Activated CD4-positive, alpha-beta memory T cell treated with anti-CD3 and anti-CD28 coated beads, Interleukin-2, amount 10 ng/mL, durations not matched to agents 7 days and 5 days (primary cell): Measurements from ENCODE around the gene STARD3. TPM values are rescaled to one million over a fixed set of nuclear protein-coding genes. Genes with fewer than 3 reads are reported as not detected.

Experiments
- CTCF ChIA-PET: fragments of 350-600 bp; sonication (Branson Sonifier 250); formaldehyde crosslinking; loops from one replicate; lab custom pipeline; 2021; ENCODE audit warnings: antibody characterized with exemption, inconsistent platforms; lab: Charles Lee
- POLR2A ChIA-PET: fragments of 350-600 bp; sonication (Branson Sonifier 250); formaldehyde crosslinking; loops from one replicate; lab custom pipeline; 2021; ENCODE audit warnings: antibody characterized with exemption; lab: Charles Lee
- DNase-seq: peaks from one replicate; pipeline ENCODE4 v3.0.0-alpha.2; 2020
- H3K27ac Mint-ChIP-seq: one replicate; pipeline ENCODE4 v1.8.0; 2021; ENCODE audit warnings: mild to moderate bottlenecking, mixed read lengths
- H3K27me3 Mint-ChIP-seq: one replicate; pipeline ENCODE4 v1.8.0; 2021; ENCODE audit warnings: mixed read lengths
- H3K36me3 Mint-ChIP-seq: one replicate; pipeline ENCODE4 v1.8.0; 2021; ENCODE audit warnings: low read depth, mixed read lengths
- H3K4me1 Mint-ChIP-seq: one replicate; pipeline ENCODE4 v1.8.0; 2021; ENCODE audit warnings: mixed read lengths
- H3K4me3 Mint-ChIP-seq: one replicate; pipeline ENCODE4 v1.8.0; 2021; ENCODE audit warnings: mild to moderate bottlenecking, mixed read lengths
- H3K9me3 Mint-ChIP-seq: one replicate; pipeline ENCODE4 v1.8.0; 2021; ENCODE audit warnings: mixed read lengths
- total RNA-seq, 2 experiments: library from RNA; stranded (reverse); gene quantifications; one replicate each; pipeline ENCODE4 v1.2.3, GENCODE V29; 2021

The STARD3 gene
- total RNA-seq, 2 experiments from 2014 or later, result 72.0 to 73.7 TPM

DNA sequence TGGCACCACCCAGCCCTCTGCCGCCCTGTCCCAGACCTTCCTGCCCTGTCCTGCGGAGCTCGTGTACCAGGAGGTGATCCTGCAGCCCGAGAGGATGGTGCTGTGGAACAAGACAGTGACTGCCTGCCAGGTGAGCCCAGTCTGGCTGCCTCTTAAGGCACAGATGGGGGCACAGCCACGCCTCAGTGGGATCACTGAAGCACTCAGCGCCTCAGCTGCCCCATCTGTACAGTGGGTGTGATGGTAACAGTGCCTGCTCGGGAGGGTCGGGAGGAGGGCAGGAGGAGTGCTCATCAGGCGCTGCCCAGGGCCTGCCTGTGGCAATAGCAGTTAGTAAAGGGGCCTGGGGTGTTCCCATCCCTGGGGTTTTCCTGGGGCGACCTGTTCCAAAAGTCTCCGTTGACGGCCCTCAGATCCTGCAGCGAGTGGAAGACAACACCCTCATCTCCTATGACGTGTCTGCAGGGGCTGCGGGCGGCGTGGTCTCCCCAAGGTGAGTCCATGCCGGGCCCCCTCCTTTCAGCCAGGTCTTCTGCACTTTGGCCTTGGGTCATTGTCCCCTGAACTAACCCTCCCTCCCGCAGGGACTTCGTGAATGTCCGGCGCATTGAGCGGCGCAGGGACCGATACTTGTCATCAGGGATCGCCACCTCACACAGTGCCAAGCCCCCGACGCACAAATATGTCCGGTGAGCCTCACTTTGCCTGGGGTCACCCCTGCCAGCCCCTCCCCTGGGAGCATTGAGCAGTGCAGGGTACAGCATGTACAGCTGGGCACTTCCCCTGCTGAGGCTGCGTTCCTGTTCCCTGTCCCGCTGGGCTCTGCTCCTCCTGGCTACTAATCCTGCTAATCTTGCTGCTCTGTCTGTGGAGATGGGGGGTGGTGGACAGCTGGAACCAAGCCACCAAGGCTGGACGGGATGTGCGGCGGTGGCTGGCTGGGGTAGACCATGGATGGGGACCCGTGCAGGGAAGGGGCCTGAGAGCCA lies 23.7 kb downstream of the STARD3 start:
- DNase-seq, result no peak
- ChIA-PET POLR2A (no interaction called here), CTCF (no interaction called here)
- Mint-ChIP-seq H3K9me3 (no peaks in the 10 kb centered on the region), H3K36me3 (peaks cover 18% of the 10 kb centered on the region), H3K4me3 (no peak overlapping the region), H3K27me3 (peaks cover 1% of the 10 kb centered on the region), H3K4me1 (no peaks in the 10 kb centered on the region), H3K27ac (no peak overlapping the region)

DNA sequence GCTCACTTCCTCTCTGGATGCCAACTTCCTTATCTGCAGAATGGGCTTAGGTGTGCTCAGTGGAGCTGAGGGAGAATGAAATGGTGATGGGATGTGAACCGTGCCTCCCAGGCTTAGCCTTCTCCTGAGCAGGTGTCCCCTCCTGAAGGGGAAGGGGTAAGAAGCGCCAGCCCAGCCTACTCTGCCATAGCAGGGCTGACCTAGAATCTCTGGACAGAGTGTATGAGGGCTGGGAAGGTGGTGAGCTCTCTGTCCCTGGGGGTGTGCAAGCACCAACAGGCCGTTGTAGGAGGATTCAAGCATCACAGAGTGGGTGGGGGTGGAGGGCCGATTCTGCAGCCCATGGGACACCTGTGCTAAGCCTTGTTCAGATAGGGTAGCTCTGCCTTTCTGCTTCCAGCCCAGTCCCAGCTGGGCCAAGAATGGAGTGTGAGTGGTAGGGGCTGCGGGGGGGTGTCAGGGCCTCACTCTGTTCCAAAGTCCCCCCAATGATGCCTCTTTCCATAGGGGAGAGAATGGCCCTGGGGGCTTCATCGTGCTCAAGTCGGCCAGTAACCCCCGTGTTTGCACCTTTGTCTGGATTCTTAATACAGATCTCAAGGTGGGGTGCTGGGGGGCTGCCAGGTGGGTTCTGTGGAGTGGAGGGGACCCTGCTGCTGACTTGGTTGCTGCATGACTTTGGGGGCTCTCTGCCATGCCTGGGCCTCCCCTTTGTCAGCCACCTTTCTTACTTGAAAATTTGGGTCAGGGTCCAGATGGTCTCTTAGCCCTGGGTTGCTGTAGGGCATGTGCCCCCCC lies 25.0 kb downstream of the STARD3 start:
- Mint-ChIP-seq H3K36me3 (peaks cover 18% of the 10 kb centered on the region), H3K27ac (no peak overlapping the region), H3K9me3 (no peaks in the 10 kb centered on the region), H3K4me3 (no peak overlapping the region), H3K4me1 (no peaks in the 10 kb centered on the region), H3K27me3 (peaks cover 11% of the 10 kb centered on the region)
- POLR2A ChIA-PET, result no interaction called here
- DNase-seq, result no peak
- CTCF ChIA-PET, result no interaction called here

- Mint-ChIP-seq H3K27ac (no peak overlapping the region), H3K36me3 (peaks cover 18% of the 10 kb centered on the region), H3K27me3 (peaks cover 14% of the 10 kb centered on the region), H3K4me1 (no peaks in the 10 kb centered on the region), H3K4me3 (no peak overlapping the region), H3K9me3 (no peaks in the 10 kb centered on the region)
- ChIA-PET CTCF (interaction anchor here (2.2 kb wide), 1 partner anchor 8 kb away, joined by 8 read pairs; no protein-coding TSS in a partner anchor), POLR2A (interaction anchor here (1.2 kb wide), 1 partner anchor 11 kb away, joined by 3 read pairs; no protein-coding TSS in a partner anchor)
- DNase-seq, result no peak
These were observed 25.8 kb downstream of the STARD3 start for GRCh38 chr17:39662551-39663339.

- Mint-ChIP-seq H3K4me3 (no peak overlapping the region), H3K4me1 (no peaks in the 10 kb centered on the region), H3K9me3 (no peaks in the 10 kb centered on the region), H3K27ac (no peak overlapping the region), H3K27me3 (peaks cover 17% of the 10 kb centered on the region), H3K36me3 (peaks cover 18% of the 10 kb centered on the region)
- ChIA-PET POLR2A (interaction anchor here (1.2 kb wide), 1 partner anchor 10 kb away, joined by 3 read pairs; no protein-coding TSS in a partner anchor), CTCF (interaction anchor here (2.2 kb wide), 1 partner anchor 9 kb away, joined by 8 read pairs; no protein-coding TSS in a partner anchor)
- no peak for DNase-seq
These were observed 26.4 kb downstream of the STARD3 start for GRCh38 chr17:39663340-39663687.

GRCh38 chr17:39663688-39664580 lies 27.0 kb downstream of the STARD3 start:
- no peaks in the 10 kb centered on the region for H3K9me3 Mint-ChIP-seq
- POLR2A ChIA-PET, result interaction anchor here (1.2 kb wide), 1 partner anchor 9 kb away, joined by 3 read pairs; no protein-coding TSS in a partner anchor
- peaks cover 5% of the 10 kb centered on the region for H3K4me1 Mint-ChIP-seq
- CTCF ChIA-PET, result interaction anchor here (2.2 kb wide), 1 partner anchor 10 kb away, joined by 8 read pairs; no protein-coding TSS in a partner anchor
- no peak for DNase-seq
- peaks cover 22% of the 10 kb centered on the region for H3K27me3 Mint-ChIP-seq
- no peak overlapping the region for H3K4me3 Mint-ChIP-seq
- peaks cover 18% of the 10 kb centered on the region for H3K36me3 Mint-ChIP-seq
- no peak overlapping the region for H3K27ac Mint-ChIP-seq

DNA sequence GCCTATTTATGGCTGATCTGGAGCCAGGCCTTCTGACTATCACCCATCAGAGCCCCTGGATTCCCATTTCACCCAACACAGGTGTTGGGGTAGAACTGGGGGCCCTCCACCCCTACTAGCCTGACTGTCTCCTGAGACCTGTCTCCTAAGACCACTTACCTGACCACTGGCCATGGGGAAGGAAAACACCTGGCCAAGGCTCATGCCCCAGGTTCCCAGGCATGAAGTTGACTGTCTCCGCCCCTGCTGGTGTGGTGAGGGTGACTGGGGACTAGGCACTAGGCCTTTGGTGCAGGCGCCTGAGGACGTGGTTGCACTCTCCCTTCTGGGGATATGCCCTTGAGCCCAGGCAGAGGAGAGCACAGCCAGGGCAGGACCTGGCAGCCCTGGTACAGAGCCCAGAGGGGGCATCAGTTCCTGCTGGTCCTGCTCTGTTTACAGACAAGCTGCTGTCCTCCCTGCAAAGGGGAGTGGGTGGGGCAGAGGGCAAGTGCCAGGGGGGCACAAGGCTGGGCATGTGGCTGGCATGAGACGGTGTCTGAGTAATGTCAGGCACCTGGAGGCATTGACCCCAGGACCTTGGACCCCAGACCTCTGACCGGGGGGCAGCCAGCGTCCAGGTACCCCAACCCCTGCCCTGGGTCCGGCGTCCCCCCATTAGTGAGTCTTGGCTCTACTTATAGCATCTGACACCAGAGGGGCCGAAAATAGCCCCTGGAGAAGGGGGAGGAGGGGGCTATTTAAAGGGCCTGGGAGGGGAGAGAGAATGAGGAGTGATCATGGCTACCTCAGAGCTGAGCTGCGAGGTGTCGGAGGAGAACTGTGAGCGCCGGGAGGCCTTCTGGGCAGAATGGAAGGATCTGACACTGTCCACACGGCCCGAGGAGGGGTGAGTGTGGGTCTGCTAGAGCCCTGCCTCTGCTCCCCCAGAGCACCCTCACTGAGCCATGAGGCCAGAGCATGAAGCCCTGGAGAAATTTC lies 27.9 kb downstream of the STARD3 start, which contains the start of gene TCAP:
Gene TCAP (plus strand): TSS at position 769 of the 981 bp plus-strand sequence. CDS start 11 bp downstream, at position 780.
- ChIA-PET CTCF (interaction anchor here (2.0 to 2.2 kb wide), 2 partner anchors 11 to 43 kb away, joined by 5 to 8 read pairs; no protein-coding TSS in a partner anchor), POLR2A (no interaction called here)
- no peak within 1 kb of the TSS for H3K4me3 Mint-ChIP-seq
- no peaks in the 10 kb centered on the region for H3K9me3 Mint-ChIP-seq
- peak within 1 kb of the TSS; percentile 16 for H3K27ac Mint-ChIP-seq
- peaks cover 27% of the 10 kb centered on the region for H3K27me3 Mint-ChIP-seq
- peaks cover 5% of the 10 kb centered on the region for H3K4me1 Mint-ChIP-seq
- DNase-seq, result no peak
- peaks cover 18% of the 10 kb centered on the region for H3K36me3 Mint-ChIP-seq

DNA sequence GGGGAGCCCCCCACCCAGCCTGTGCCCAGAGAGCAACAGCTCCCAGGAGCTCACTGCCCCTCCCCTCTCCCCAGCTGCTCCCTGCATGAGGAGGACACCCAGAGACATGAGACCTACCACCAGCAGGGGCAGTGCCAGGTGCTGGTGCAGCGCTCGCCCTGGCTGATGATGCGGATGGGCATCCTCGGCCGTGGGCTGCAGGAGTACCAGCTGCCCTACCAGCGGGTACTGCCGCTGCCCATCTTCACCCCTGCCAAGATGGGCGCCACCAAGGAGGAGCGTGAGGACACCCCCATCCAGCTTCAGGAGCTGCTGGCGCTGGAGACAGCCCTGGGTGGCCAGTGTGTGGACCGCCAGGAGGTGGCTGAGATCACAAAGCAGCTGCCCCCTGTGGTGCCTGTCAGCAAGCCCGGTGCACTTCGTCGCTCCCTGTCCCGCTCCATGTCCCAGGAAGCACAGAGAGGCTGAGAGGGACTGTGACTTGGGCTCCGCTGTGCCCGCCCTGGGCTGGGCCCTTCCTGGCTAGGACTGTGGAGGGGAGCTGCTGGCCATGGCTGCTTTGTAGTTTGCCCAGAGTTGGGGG lies 28.8 kb downstream of the STARD3 start:
- no peak for DNase-seq
- POLR2A ChIA-PET, result interaction anchor here (1.0 to 2.1 kb wide), 2 partner anchors 11 to 12 kb away, joined by 3 to 14 read pairs; no protein-coding TSS in a partner anchor
- Mint-ChIP-seq H3K4me1 (peaks cover 5% of the 10 kb centered on the region), H3K9me3 (no peaks in the 10 kb centered on the region), H3K27ac (no peak overlapping the region), H3K4me3 (no peak overlapping the region), H3K27me3 (peaks cover 32% of the 10 kb centered on the region), H3K36me3 (peaks cover 14% of the 10 kb centered on the region)
- CTCF ChIA-PET, result interaction anchor here (1.7 to 2.0 kb wide), 3 partner anchors 11 to 44 kb away, joined by 5 to 14 read pairs (median 5); no protein-coding TSS in a partner anchor

- Mint-ChIP-seq H3K36me3 (peaks cover 9% of the 10 kb centered on the region), H3K4me3 (no peak overlapping the region), H3K27ac (peak overlapping the region; percentile 16), H3K4me1 (peaks cover 5% of the 10 kb centered on the region), H3K27me3 (peaks cover 32% of the 10 kb centered on the region), H3K9me3 (no peaks in the 10 kb centered on the region)
- CTCF ChIA-PET, result interaction anchor here (0.6 to 2.0 kb wide), 5 partner anchors 12 to 55 kb away, joined by 4 to 14 read pairs (median 5); no protein-coding TSS in a partner anchor
- no peak for DNase-seq
- POLR2A ChIA-PET, result interaction anchor here (1.0 to 2.1 kb wide), 2 partner anchors 10 to 12 kb away, joined by 3 to 14 read pairs; no protein-coding TSS in a partner anchor
These were observed 29.3 kb downstream of the STARD3 start for GRCh38 chr17:39666231-39666600.

- POLR2A ChIA-PET, result interaction anchor here (0.7 to 2.1 kb wide), 4 partner anchors 10 to 21 kb away, joined by 3 to 14 read pairs (median 3); partner anchors contain the start of gene PGAP3
These were observed 29.8 kb downstream of the STARD3 start for GRCh38 chr17:39666601-39667261.

More at GRCh38 chr17:39666601-39667261, 29.8 kb downstream of the STARD3 start:
- DNase-seq, result no peak
- peaks cover 32% of the 10 kb centered on the region for H3K27me3 Mint-ChIP-seq
- H3K9me3 Mint-ChIP-seq, result no peaks in the 10 kb centered on the region
- H3K36me3 Mint-ChIP-seq, result peaks cover 4% of the 10 kb centered on the region
- peaks cover 5% of the 10 kb centered on the region for H3K4me1 Mint-ChIP-seq
- no peak overlapping the region for H3K4me3 Mint-ChIP-seq
- CTCF ChIA-PET, result interaction anchor here (0.6 to 2.0 kb wide), 5 partner anchors 12 to 55 kb away, joined by 4 to 14 read pairs (median 5); no protein-coding TSS in a partner anchor
- no peak overlapping the region for H3K27ac Mint-ChIP-seq
